IgD-negative memory B cell (primary cell): ENCODE data around the gene SPDYE16. TPM values are rescaled to one million over a fixed set of nuclear protein-coding genes. Genes with fewer than 3 reads are reported as not detected.
"Not testable (repeated sequence)": the region's sequence is repeated elsewhere in the genome, so short reads cannot be mapped to it uniquely, and the experiment has no call there.

Source experiments
- H3K27ac Mint-ChIP-seq, 3 donors: one replicate each; pipeline ENCODE4 v1.8.0; 2020 to 2022; ENCODE audit warnings: mild to moderate bottlenecking in 3 of 3, mixed read lengths in 3 of 3, moderate library complexity in 1 of 3
- H3K27me3 Mint-ChIP-seq: one replicate; pipeline ENCODE4 v1.8.0; 2021; ENCODE audit warnings: mixed read lengths
- H3K36me3 Mint-ChIP-seq: one replicate; pipeline ENCODE4 v1.8.0; 2020; ENCODE audit warnings: mild to moderate bottlenecking, mixed read lengths
- H3K4me1 Mint-ChIP-seq, 3 donors: one replicate each; pipeline ENCODE4 v1.8.0; 2020 to 2022; ENCODE audit warnings: mixed read lengths in 3 of 3, mild to moderate bottlenecking in 1 of 3
- H3K4me3 Mint-ChIP-seq, 4 donors: one replicate each; pipeline ENCODE4 v1.8.0; 2020 to 2022; ENCODE audit warnings: mild to moderate bottlenecking in 4 of 4, mixed read lengths in 4 of 4, moderate library complexity in 3 of 4
- H3K9me3 Mint-ChIP-seq, 3 donors: one replicate each; pipeline ENCODE4 v1.8.0; 2020 to 2021; ENCODE audit warnings: mixed read lengths in 3 of 3, mild to moderate bottlenecking in 1 of 3
- polyA plus RNA-seq: library from polyadenylated mRNA; unstranded; fragments of 300-500 nt; fragmentation: Illumina TruSeq; gene quantifications from one replicate; pipeline ENCODE4 v1.2.3, GENCODE V29; 2021

Gene SPDYE16
- polyA plus RNA-seq, 1 donor from 2014 or later = 0.11 TPM

GRCh38 chr7:76512941-76513816 lies 29.9 kb downstream of the SPDYE16 start:
- H3K27ac Mint-ChIP-seq = no peak overlapping the region
- H3K4me1 Mint-ChIP-seq = no peaks in the 10 kb centered on the region
- H3K27me3 Mint-ChIP-seq = no peaks in the 10 kb centered on the region
- H3K36me3 Mint-ChIP-seq = no peaks in the 10 kb centered on the region
- H3K9me3 Mint-ChIP-seq = no peaks in the 10 kb centered on the region
- no peak overlapping the region for H3K4me3 Mint-ChIP-seq

DNA sequence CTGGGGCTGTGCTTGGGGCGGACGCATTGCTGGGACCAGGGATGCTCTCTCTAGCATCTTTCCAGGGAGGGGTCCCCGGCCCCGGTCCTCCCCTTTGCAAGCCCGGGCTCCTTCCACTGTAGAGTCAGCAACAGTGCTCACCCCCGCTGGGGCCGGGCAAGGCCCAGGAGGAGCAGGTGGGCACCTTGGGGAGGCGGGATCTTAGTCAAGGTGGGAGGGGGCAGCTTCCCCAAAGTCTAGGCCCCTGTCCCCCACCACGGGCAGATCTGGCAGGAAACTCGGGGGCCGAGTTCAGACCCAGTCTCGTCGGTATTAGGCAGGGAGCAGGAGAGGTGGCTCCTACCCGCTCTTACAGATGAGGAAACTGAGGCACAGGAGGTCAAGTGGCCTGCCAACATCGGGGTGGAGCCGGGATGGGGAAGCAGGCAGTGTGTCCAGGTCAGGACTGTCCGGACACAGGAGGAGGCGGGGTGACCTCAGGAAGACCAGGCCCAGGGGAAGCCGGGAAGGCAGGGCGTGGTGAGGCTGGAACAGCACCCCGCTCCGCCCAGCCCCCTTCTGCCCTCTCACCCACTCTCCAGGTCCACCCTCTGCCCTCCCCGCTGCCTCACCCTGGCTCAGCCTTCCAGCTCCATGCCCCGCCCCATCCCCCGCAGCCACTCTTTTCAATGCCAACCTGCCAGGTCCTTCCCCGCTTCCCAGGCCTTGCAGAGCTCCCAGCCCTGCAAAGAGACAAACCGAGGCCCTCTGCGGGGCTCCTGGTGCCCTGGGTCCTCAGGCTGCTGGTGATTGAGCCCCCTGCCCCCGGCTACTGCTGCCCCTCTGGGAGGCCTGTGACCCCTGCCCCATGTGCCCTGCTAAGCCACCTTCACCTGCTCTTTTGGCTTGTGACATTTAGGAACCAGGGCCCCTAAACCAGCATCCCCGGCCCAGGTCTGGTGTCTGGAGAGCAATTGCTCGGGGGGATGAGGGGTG lies 30.9 kb downstream of the SPDYE16 start:
- not testable (repeated sequence) for H3K36me3 Mint-ChIP-seq, H3K9me3 Mint-ChIP-seq, H3K27me3 Mint-ChIP-seq, H3K4me3 Mint-ChIP-seq, H3K27ac Mint-ChIP-seq, H3K4me1 Mint-ChIP-seq

- H3K4me3 Mint-ChIP-seq, H3K27ac Mint-ChIP-seq, H3K4me1 Mint-ChIP-seq, H3K9me3 Mint-ChIP-seq, H3K27me3 Mint-ChIP-seq, H3K36me3 Mint-ChIP-seq: not testable (repeated sequence)
Observed at GRCh38 chr7:76511200-76511910, 31.7 kb downstream of the SPDYE16 start.

- Mint-ChIP-seq H3K27ac (no peak within 1 kb of the TSS), H3K4me3 (no peak within 1 kb of the TSS), H3K36me3 (peaks cover 2% of the 10 kb centered on the region), H3K9me3 (peaks cover 0 to 1% (median 0%) of the 10 kb centered on the region in 3 donors), H3K4me1 (no peaks in the 10 kb centered on the region), H3K27me3 (no peaks in the 10 kb centered on the region)
Observed at GRCh38 chr7:76509931-76510877, 32.9 kb downstream of the SPDYE16 start, which contains the start of gene UPK3B. Gene UPK3B, plus strand, starts transcription at chr7:76510552. Its CDS starts 101 bp downstream, at chr7:76510653.

- H3K27me3 Mint-ChIP-seq = no peaks in the 10 kb centered on the region
Observed at GRCh38 chr7:76507723-76508406, 35.2 kb downstream of the SPDYE16 start.

DNA sequence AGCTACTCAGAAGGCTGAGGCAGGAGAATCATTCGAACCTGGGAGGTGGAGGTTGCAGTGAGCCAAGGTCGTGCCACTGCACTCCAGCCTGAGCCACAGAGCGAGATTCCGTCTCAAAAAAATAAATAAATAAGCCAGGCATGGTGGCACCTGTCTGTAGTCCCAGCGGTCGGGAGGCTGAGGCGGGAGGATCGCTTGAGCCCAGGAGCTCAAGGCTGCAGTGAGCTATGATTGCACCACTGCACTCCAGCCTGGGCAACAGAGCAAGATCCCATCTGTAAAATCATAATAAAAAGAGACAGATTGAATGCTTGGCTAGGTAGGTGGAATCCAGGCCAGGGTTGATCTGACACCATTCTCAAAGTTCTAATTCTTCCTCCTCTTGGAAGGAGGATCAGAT lies 36.5 kb downstream of the SPDYE16 start:
- not testable (repeated sequence) for H3K4me1 Mint-ChIP-seq, H3K27ac Mint-ChIP-seq, H3K36me3 Mint-ChIP-seq, H3K9me3 Mint-ChIP-seq, H3K27me3 Mint-ChIP-seq, H3K4me3 Mint-ChIP-seq

More at GRCh38 chr7:76507723-76508406, 35.2 kb downstream of the SPDYE16 start:
- Mint-ChIP-seq H3K9me3 (peaks cover 0 to 1% (median 0%) of the 10 kb centered on the region in 3 donors), H3K4me1 (peaks cover 0 to 1% (median 0%) of the 10 kb centered on the region in 3 donors), H3K4me3 (no peak overlapping the region), H3K36me3 (peaks cover 2% of the 10 kb centered on the region), H3K27ac (no peak overlapping the region)

- Mint-ChIP-seq H3K9me3 (peaks cover 0 to 1% (median 0%) of the 10 kb centered on the region in 3 donors), H3K4me3 (no peak overlapping the region), H3K27me3 (no peaks in the 10 kb centered on the region), H3K4me1 (peaks cover 0 to 1% (median 0%) of the 10 kb centered on the region in 3 donors), H3K27ac (no peak overlapping the region), H3K36me3 (peaks cover 2% of the 10 kb centered on the region)
Observed at GRCh38 chr7:76506081-76506440, 37.0 kb downstream of the SPDYE16 start.

GRCh38 chr7:76505168-76506080 lies 37.7 kb downstream of the SPDYE16 start:
- Mint-ChIP-seq H3K4me3 (no peak overlapping the region), H3K9me3 (peaks cover 0 to 1% (median 0%) of the 10 kb centered on the region in 3 donors), H3K27me3 (no peaks in the 10 kb centered on the region), H3K36me3 (peaks cover 2% of the 10 kb centered on the region), H3K4me1 (peaks cover 0 to 1% (median 0%) of the 10 kb centered on the region in 3 donors), H3K27ac (no peak overlapping the region)

DNA sequence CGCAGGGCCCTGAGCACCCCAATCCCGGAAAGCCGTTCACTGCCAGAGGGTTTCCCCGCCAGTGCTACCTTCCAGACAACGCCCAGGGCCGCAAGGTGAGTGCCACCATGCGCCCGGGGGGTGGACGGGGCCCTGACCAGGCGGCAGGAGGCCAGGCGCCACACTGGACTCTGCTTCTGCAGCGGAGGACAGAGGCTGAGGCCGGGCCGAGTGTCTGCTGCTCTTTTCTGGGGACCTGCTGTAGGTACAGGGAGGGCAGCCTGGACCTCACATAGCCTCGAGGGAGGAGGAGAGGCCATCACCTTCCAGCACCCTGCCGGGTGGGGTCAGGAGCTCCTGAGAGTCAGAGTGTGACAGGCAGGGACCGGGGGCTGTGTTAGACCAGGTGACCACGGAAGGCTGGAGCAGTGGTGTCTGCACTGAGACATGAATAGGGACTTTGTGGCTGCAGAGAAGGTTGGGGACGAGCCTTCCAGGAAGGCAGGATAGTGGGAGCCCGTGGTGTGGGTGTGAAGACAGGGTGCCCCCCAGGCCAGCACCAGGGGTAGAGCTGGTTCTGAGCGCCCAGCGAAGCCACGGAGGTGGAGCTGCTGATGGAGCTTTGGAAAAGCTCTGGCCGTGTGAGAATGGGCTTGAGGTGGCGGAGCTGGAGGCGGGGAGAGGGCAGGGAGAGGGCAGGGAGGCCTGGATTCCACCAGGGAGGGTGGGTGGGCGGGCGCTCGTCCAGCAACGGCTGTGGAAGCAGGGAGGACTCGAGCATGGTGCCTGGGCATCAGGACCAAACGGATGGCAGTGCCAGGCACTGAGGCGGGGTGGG lies 38.5 kb downstream of the SPDYE16 start:
- H3K27ac Mint-ChIP-seq, H3K27me3 Mint-ChIP-seq, H3K36me3 Mint-ChIP-seq, H3K9me3 Mint-ChIP-seq, H3K4me1 Mint-ChIP-seq: not testable (repeated sequence)
- peak overlapping the region in 1 of 4 donors; percentile 17 for H3K4me3 Mint-ChIP-seq

- not testable (repeated sequence) for H3K36me3 Mint-ChIP-seq, H3K4me1 Mint-ChIP-seq, H3K27me3 Mint-ChIP-seq, H3K27ac Mint-ChIP-seq, H3K4me3 Mint-ChIP-seq, H3K9me3 Mint-ChIP-seq
Observed at GRCh38 chr7:76503244-76503643, 39.9 kb downstream of the SPDYE16 start.

DNA sequence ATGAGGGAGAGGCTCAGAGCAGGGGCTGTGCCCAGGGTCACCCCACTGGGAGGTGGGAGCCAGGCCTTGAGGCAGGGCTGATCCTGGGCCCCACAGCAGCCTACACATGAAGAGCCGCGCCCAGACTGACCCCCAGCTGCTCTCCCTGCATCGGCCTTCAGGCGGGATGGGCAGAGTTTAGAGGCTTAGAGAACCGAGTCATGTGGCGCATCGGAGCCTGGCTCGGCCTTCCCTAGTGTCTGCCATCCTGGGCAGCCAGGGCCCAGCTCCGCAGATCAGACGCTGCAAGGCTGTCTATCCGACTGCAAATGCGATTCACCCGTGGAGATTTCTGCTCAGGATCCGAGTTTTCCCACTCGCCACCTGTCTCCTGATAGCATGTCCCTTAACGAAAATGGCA lies 40.3 kb downstream of the SPDYE16 start:
- not testable (repeated sequence) for H3K27me3 Mint-ChIP-seq, H3K4me1 Mint-ChIP-seq, H3K36me3 Mint-ChIP-seq, H3K9me3 Mint-ChIP-seq, H3K4me3 Mint-ChIP-seq, H3K27ac Mint-ChIP-seq

- H3K4me3 Mint-ChIP-seq, H3K27ac Mint-ChIP-seq, H3K36me3 Mint-ChIP-seq, H3K9me3 Mint-ChIP-seq, H3K4me1 Mint-ChIP-seq, H3K27me3 Mint-ChIP-seq: not testable (repeated sequence)
Observed at GRCh38 chr7:76502224-76502623, 40.9 kb downstream of the SPDYE16 start.
